ENCODE data around the gene DAB2IP.

The DAB2IP gene

GRCh38 chr9:121634329-121635261 is 16.8 kb upstream of the DAB2IP start:
- no peak overlapping the region for H3K4me3 ChIP-seq (ENCODE audit: low read length)
- TF ChIP-seq CTCF (IDR thresholded peaks at IDR 0.05; ENCODE audit: insufficient read depth, low read depth, low read length, missing control alignments): no peak
- DNase-seq (ENCODE audit: low read depth): no peak

- no peak for TF ChIP-seq CTCF (IDR thresholded peaks at IDR 0.05; ENCODE audit: insufficient read depth, low read depth, low read length, missing control alignments)
- no peak for DNase-seq (ENCODE audit: low read depth)
- no peak overlapping the region for H3K4me3 ChIP-seq (ENCODE audit: low read length)
Observed at GRCh38 chr9:121635300-121635876, 16.0 kb upstream of the DAB2IP start.

GRCh38 chr9:121636341-121636865 is 15.0 kb upstream of the DAB2IP start:
- DNase-seq (ENCODE audit: low read depth): peak; percentile 93
- no peak for TF ChIP-seq CTCF (IDR thresholded peaks at IDR 0.05; ENCODE audit: insufficient read depth, low read depth, low read length, missing control alignments)
- H3K4me3 ChIP-seq (ENCODE audit: low read length): no peak overlapping the region

- TF ChIP-seq CTCF (IDR thresholded peaks at IDR 0.05; ENCODE audit: insufficient read depth, low read depth, low read length, missing control alignments): no peak
- DNase-seq (ENCODE audit: low read depth): no peak
- H3K4me3 ChIP-seq (ENCODE audit: low read length): no peak overlapping the region
Observed at GRCh38 chr9:121636978-121637712, 14.3 kb upstream of the DAB2IP start.

- TF ChIP-seq CTCF (IDR thresholded peaks at IDR 0.05; ENCODE audit: insufficient read depth, low read depth, low read length, missing control alignments): no peak
- peak; percentile 54 for DNase-seq (ENCODE audit: low read depth)
- H3K4me3 ChIP-seq (ENCODE audit: low read length): no peak overlapping the region
Observed at GRCh38 chr9:121637713-121638220, 13.7 kb upstream of the DAB2IP start.

- DNase-seq (ENCODE audit: low read depth): no peak
- TF ChIP-seq CTCF (IDR thresholded peaks at IDR 0.05; ENCODE audit: insufficient read depth, low read depth, low read length, missing control alignments): no peak
- no peak overlapping the region for H3K4me3 ChIP-seq (ENCODE audit: low read length)
Observed at GRCh38 chr9:121638399-121638798, 13.0 kb upstream of the DAB2IP start.
